Measurements from ENCODE around the gene MAN1B1.
A peak's percentile ranks its signal among the peaks of the same experiment; 100 is the strongest.

The MAN1B1 gene

GRCh38 chr9:137148242-137148641, 61.5 kb downstream of the MAN1B1 start:
- DNase-seq = no peak

- DNase-seq = no peak
Observed at GRCh38 chr9:137148661-137149060, 61.9 kb downstream of the MAN1B1 start.

GRCh38 chr9:137149363-137149762, 62.6 kb downstream of the MAN1B1 start:
- DNase-seq = no peak

- DNase-seq = no peak
Observed at GRCh38 chr9:137149942-137150616, 63.3 kb downstream of the MAN1B1 start.

- peak; percentile 39 to 48 for DNase-seq
Observed at GRCh38 chr9:137150617-137151457, 64.1 kb downstream of the MAN1B1 start.

- no peak for DNase-seq
Observed at GRCh38 chr9:137152844-137153405, 66.1 kb downstream of the MAN1B1 start.

- no peak for DNase-seq
Observed at GRCh38 chr9:137156567-137157375, 70.0 kb downstream of the MAN1B1 start.

- DNase-seq = no peak
Observed at GRCh38 chr9:137157618-137158415, 71.0 kb downstream of the MAN1B1 start.

GRCh38 chr9:137158625-137159024, 71.8 kb downstream of the MAN1B1 start:
- DNase-seq = no peak

Measured in Kasumi-1 (cell line).